HG03469 (cell line): ENCODE measurements around the gene GBA2.

Experiments used
- ATAC-seq: cut with Tn5 transposase; IDR thresholded peaks from one replicate; pipeline ENCODE4 v1.9.1; 2021; ENCODE audit warnings: mild to moderate bottlenecking, moderate library complexity, moderate number of reproducible peaks; ENCODE audit not compliant: unreplicated experiment

Gene GBA2

DNA sequence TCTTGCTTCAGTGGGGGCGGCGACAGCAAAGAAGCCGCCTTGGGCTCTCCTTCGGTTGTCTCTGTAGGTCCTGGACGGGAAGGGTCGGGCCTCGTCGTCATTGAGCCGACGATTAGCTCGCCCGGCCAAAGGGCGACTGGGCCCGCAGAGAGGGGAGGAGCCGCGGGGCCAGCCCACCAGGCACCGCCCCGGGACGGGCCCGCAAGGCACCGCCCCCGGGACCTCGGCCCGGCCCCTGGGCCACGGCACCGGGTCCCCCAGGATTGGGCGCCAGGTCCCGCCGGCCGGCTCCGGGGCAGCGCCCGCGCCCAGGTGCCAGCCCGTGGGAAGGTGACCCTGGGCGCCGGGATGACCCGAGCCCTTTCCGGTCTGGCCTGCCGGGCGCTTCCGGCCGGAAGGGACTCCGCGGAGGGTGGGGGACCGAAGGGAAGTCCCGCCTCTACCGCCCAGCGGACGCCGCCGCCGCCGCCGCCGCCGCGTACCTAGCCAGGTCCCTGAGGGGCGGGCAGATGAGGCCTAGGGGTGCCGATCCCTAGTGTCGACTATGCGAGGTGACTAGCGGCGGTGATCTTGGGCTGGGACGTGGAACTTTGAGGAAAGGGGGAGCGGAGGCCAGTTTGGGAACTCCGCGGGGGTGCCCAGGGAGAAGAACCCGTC is at the start of gene GBA2, which contains the start of gene RGP1:
Gene GBA2 (minus strand): TSS at position 371 of the 657 bp plus-strand sequence. CDS start 524 bp downstream, outside the sequence.
Gene RGP1 (plus strand): TSS at position 430 of the 657 bp plus-strand sequence. CDS start 469 bp downstream, outside the sequence.
- ATAC-seq, result peak; percentile 54

DNA sequence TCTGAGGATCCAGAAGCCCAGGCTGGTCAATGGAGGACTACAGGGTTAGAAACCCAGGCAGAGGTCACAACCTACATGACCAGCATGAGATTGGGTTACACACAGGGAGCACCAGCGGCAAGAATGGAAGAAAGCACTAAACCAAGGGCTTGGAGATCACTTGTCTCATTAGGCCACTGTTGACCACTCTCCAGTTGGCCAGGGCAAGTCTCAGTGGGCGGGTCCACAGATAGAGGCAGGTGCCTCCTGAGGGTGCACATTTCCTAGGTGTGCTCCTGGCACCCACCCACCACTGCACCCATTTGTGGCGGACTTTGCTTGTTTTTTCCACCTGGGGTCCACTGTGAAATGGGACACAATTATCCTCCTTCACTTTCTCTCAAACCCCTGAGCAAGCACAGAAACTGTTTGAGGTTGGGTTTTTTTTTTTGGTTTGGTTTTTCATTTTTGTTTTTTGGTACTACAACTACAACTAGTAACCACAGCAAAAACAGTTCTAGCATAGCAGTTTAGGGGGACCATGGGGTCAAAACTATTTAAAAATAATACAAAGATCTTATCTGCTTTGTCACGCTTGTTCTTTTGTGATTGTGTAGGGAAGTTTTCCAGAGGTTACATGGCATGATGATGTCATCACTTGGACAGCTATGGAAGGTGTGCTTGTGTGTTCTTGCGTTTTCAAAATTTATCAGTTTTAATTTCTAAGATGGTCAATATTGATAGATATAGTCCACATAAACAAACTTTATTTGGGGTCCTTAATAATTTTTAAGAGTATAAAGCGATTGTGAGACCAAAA is 48.5 kb upstream of the GBA2 start:
- no peak for ATAC-seq

DNA sequence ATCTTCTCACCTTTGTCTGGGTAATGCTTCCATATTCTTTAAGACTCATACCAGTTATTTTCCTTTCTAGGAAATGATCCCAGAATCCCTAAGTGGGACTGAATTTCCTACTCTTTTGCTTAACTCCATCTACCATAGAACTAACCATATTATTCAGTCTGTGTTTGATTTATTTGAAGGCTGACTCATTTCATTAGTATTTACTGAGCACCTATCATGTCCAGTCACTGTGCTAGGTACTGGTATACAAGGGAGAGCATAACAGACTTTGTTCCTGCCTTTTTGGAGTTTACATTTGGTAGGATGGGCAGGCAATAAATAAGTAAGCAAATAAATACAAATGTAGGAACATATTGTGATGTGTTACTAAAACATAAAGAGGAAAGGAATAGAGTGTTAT is 46.7 kb upstream of the GBA2 start:
- ATAC-seq, result no peak

GRCh38 chr9:35793461-35793860 is 44.4 kb upstream of the GBA2 start:
- ATAC-seq, result no peak

- no peak for ATAC-seq
Observed at GRCh38 chr9:35792826-35793225, 43.8 kb upstream of the GBA2 start.

GRCh38 chr9:35792024-35792813 is 43.2 kb upstream of the GBA2 start:
- no peak for ATAC-seq

DNA sequence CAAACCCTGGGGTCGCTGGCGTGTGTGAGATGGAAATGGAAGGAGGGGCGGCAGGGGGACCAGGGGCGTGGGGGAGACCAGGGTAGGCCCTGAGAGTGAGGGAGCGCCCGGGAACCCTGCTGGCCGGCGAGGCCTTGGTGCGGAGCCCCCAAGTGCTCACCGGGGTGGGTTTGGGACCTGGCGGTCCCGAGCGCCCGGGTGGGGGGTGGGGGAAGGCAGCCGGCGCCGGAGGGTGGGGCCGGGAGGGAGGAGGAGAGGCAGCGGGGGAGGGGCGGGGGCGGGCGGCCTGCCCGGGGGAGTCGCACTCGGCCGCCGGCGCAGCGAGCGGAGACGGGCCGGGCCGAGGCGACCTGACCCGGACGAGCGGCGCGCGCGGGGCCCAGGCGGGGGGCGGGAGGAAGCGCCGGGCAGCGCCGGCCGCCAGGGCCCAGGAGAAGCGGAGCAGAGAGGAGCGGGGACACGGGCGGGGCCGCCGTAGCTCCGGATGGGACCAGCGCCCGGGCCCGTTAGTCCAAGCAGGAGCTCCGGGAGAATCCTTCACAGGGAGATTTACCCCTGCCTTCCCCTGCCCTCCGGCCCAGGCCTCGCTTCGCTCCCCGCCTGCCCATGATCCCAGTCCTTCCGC is 42.4 kb upstream of the GBA2 start, which contains the start of gene NPR2:
Gene NPR2 (plus strand): TSS at position 295 of the 625 bp plus-strand sequence. CDS start 818 bp downstream, outside the sequence.
- no peak for ATAC-seq

DNA sequence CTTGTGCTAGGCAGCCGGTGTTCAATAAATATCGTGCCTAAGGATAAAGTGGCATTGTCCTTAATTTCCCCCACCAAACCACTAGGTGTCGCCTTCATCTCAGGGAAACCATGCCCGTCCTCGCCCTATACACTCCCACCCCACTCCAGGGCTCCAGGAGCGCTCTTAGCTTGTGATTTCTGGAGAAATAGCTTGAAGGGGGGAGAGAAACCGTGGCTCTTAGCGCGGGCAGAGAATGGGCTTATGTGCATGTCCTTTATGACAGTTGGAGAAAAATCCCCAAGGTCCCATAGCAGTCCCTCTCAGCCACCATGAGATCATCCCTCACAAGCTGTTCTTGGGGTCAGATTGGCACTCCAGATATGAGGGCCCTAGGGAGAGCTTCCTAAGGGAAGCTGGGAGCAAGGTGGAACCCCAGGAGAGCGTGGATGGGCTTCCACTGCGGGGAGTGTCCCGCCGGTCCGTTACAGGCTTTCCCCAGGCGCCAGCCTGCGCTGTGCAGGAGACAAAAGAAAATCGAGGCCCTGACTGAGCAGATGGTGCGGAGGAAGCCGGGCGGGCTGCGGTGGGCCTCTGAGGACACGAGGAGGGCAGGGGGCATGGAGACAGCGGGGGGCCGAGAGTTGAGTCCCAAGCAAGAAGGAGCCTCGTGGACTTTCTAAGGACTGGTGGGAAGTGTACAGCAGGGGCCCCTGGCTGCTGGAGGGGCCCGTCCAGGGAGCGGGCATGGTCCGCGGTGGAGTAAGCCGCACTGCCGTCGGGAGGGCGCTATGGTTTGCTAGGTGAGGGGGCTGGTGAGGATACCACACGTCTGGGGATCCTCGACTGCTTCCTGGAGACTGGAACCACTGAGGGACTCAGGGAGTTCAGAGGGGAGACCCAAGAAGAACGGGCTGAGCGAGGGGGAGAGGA is 41.6 kb upstream of the GBA2 start:
- no peak for ATAC-seq

DNA sequence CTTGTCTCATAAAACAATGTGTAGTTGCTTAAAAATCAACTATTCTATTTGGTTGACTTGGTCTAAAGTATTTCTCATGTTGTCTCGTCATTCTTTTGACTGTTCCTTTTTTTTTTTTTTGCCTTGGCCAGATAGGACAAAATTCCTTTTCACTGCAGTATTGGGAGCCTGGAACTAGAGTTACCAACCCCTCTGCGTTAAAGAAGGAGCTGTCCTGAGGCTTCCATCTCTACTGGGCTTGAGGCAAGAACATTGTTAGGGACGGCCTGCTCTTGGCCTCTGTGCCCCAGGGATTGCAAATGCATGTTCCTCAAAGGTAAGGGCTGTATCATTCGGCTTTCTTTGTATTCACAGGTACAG is 41.0 kb upstream of the GBA2 start:
- no peak for ATAC-seq

DNA sequence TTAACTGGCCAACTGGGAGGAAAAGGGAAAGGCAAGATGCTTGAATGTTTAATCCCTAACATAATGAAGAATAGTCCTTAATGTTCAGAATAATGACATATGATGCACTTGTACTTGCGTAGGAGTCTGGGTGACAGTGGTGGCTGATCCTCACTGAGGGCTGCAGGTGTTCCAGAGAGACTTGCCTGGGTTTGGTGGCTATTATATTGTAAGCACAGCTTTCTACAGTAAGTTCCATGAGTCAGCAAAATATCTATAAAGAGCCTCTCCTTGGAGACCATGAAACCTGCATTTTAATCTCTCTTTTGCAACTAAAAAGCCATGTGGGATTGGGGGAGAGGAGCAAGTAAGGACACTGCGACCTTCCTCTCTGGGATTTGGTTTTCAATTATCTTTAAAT is 40.5 kb upstream of the GBA2 start:
- no peak for ATAC-seq

- ATAC-seq, result no peak
Observed at GRCh38 chr9:35783418-35783817, 34.4 kb upstream of the GBA2 start.

GRCh38 chr9:35781066-35781465 is 32.0 kb upstream of the GBA2 start:
- ATAC-seq, result no peak

- ATAC-seq, result no peak
Observed at GRCh38 chr9:35778496-35778895, 29.5 kb upstream of the GBA2 start.

- ATAC-seq, result no peak
Observed at GRCh38 chr9:35776018-35776417, 27.0 kb upstream of the GBA2 start.

DNA sequence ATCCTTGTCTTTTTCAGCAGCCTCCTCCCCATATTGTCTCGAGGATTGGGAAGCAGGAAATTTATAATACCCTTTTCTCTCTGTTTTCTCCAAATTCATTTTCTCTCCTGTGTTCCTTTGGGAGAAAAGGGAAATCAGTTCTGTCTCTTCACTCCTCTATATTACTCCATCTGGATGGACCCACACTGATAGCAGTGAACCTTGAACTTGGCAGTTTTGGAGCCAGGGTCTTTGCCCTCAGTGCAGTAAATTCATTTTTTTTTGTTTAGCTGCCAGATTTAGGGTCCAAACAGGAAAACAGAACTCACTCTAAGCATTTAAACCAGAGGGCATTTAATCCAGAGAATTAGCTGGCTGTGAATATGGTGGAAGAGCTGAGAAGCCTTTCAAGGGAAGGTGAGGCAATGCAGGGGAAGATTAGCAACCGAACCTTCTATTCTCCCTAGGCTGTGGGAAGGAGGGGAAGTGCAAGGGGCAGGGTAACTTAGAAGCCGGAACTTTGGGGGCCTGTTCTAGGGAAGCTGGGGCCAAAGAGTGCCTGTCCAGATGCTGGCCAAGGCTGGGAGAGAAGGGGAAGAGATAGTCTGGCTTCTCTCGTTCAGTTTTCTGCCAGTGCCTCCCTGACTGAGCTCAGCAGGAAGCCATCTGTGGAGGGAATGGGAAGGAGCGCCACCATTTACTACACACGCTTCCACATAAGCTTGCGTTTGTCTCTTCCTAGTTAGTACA is 26.0 kb upstream of the GBA2 start:
- ATAC-seq, result no peak

GRCh38 chr9:35771943-35772342 is 22.9 kb upstream of the GBA2 start:
- ATAC-seq, result no peak

GRCh38 chr9:35771534-35771933 is 22.5 kb upstream of the GBA2 start:
- no peak for ATAC-seq

GRCh38 chr9:35771075-35771433 is 22.0 kb upstream of the GBA2 start:
- ATAC-seq, result no peak

GRCh38 chr9:35769763-35770162 is 20.7 kb upstream of the GBA2 start:
- no peak for ATAC-seq
